Neutrophil (primary cell): ENCODE data around the gene UBA5.
"Not testable (repeated sequence)": the region's sequence is repeated elsewhere in the genome, so short reads cannot be mapped to it uniquely, and the experiment has no call there.

Experiments used
- H3K27ac ChIP-seq: fragments of 200-600 bp; sonication (generic); 2 replicates; pipeline ENCODE4 v1.5.1; 2016; ENCODE audit warnings: mild to moderate bottlenecking, moderate library complexity
- H3K27me3 ChIP-seq: fragments of 200-600 bp; sonication (generic); 2 replicates; pipeline ENCODE4 v1.6.0; 2016; ENCODE audit warnings: mild to moderate bottlenecking
- H3K36me3 ChIP-seq: fragments of 200-600 bp; sonication (generic); 2 replicates; pipeline ENCODE4 v1.5.1; 2017
- H3K4me1 ChIP-seq, 2 experiments: fragments of 200-600 bp in 1 of 2; sonication (generic) in 1 of 2; 1 replicate in 1 of 2; 2 replicates in 1 of 2; pipeline versions ENCODE4 v1.5.1 to v1.6.1; 2013 to 2016; ENCODE audit warnings: low read depth in 1 of 2, low read length in 1 of 2, mild to moderate bottlenecking in 1 of 2, moderate library complexity in 1 of 2; ENCODE audit not compliant: control insufficient read depth in 1 of 2, insufficient read depth in 1 of 2
- H3K4me3 ChIP-seq, 2 experiments: fragments of 200-600 bp in 1 of 2; sonication (generic) in 1 of 2; 1 replicate in 1 of 2; 2 replicates in 1 of 2; pipeline ENCODE4 v1.5.1; 2013 to 2016; ENCODE audit warnings: low read depth in 1 of 2, low read length in 1 of 2, mild to moderate bottlenecking in 1 of 2, moderate library complexity in 1 of 2
- H3K9me3 ChIP-seq: fragments of 200-600 bp; sonication (generic); 2 replicates; pipeline ENCODE4 v1.5.1; 2016
- TF ChIP-seq, protein P1 (sequence below): fragments of 200-600 bp; sonication (generic); IDR thresholded peaks from 2 replicates; pipeline ENCODE4 v1.5.1; 2016; ENCODE audit warnings: antibody characterized with exemption

Gene UBA5

DNA sequence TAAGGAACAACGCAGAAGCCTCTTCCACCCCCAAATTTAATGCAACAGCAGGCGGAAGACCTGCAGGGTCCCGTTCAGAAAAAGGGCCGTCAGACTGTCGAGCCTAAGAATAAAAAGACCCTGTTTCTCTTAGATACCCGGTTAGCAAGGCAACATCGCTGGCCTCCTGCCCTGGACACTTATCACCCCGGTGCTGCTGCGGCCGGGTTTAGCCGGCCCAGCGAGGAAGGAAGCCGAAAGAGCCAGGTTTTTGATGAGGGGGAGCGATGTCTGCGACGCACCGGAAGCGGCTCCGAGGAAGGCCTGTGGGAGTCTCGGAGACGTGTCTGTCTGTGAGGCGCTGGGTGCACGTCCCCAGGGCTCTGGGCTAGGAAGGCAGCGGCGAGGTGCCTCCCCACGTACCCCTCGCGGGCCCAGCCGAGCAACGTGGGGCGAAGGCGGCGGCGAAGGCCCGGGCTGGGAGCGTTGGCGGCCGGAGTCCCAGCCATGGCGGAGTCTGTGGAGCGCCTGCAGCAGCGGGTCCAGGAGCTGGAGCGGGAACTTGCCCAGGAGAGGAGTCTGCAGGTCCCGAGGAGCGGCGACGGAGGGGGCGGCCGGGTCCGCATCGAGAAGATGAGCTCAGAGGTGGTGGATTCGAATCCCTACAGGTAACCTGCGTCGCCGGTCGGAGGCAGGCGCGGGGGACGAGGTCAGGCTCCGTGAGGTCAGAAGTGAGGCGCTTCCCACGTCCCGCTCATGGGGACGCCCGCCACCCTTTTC is at the start of gene UBA5:
Gene UBA5 (plus strand): TSS at position 278 of the 759 bp plus-strand sequence. CDS start 209 bp downstream, at position 487.
- H3K4me1 ChIP-seq: peaks cover 26 to 30% of the 10 kb centered on the region in 2 experiments
- peak within 1 kb of the TSS; percentile 80 for H3K4me3 ChIP-seq
- no peaks in the 10 kb centered on the region for H3K9me3 ChIP-seq
- TF ChIP-seq, protein P1, sequence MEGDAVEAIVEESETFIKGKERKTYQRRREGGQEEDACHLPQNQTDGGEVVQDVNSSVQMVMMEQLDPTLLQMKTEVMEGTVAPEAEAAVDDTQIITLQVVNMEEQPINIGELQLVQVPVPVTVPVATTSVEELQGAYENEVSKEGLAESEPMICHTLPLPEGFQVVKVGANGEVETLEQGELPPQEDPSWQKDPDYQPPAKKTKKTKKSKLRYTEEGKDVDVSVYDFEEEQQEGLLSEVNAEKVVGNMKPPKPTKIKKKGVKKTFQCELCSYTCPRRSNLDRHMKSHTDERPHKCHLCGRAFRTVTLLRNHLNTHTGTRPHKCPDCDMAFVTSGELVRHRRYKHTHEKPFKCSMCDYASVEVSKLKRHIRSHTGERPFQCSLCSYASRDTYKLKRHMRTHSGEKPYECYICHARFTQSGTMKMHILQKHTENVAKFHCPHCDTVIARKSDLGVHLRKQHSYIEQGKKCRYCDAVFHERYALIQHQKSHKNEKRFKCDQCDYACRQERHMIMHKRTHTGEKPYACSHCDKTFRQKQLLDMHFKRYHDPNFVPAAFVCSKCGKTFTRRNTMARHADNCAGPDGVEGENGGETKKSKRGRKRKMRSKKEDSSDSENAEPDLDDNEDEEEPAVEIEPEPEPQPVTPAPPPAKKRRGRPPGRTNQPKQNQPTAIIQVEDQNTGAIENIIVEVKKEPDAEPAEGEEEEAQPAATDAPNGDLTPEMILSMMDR: no peak
- no peaks in the 10 kb centered on the region for H3K36me3 ChIP-seq
- peak within 1 kb of the TSS; percentile 82 for H3K27ac ChIP-seq
- H3K27me3 ChIP-seq: no peaks in the 10 kb centered on the region

DNA sequence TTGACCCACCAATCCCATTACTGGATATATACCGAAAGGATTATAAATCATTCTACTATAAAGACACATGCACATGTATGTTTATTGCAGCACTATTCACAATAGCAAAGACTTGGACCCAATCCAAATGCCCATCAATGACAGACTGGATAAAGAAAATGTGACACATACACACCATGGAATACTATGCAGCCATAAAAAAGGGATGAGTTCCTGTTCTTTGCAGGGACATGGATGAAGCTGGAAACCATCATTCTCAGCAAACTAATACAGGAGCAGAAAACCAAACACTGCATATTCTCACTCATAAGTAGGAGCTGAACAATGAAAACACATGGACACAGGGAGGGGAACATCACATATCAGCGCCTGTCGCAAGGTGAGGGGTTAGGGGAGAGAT is 44.8 kb upstream of the UBA5 start:
- H3K27ac ChIP-seq, H3K4me3 ChIP-seq, H3K27me3 ChIP-seq, H3K36me3 ChIP-seq, H3K4me1 ChIP-seq, H3K9me3 ChIP-seq: not testable (repeated sequence)

DNA sequence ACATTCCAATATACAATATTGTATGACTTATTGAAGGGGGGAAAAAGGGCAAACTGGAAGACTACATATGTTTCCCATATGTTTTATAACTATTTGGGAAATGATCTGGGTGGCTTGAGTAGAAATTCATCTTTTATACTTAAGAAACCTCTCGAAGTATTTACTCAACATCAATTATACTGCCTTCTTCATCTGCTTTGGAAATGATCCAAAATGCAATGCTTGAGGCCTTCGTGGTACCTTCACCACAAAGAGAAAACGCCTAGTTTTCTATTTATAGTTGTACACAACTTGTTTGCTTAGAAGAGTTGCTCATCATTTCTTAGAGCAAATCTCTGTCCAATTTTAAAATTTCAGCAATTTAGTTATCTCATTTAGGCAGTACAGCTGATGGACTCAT is 44.2 kb upstream of the UBA5 start:
- TF ChIP-seq, protein P1: no peak
- H3K36me3 ChIP-seq: peaks cover 4% of the 10 kb centered on the region
- H3K9me3 ChIP-seq: no peaks in the 10 kb centered on the region

GRCh38 chr3:132616780-132617179 is 43.3 kb upstream of the UBA5 start:
- no peak overlapping the region for H3K27ac ChIP-seq
- TF ChIP-seq, protein P1: no peak
- H3K4me1 ChIP-seq: no peaks in the 10 kb centered on the region
- peaks cover 4% of the 10 kb centered on the region for H3K36me3 ChIP-seq
- no peaks in the 10 kb centered on the region for H3K9me3 ChIP-seq
- H3K4me3 ChIP-seq: no peak overlapping the region
- H3K27me3 ChIP-seq: no peaks in the 10 kb centered on the region

More for the DNA sequence above, 44.2 kb upstream of the UBA5 start:
- H3K27me3 ChIP-seq: no peaks in the 10 kb centered on the region
- no peaks in the 10 kb centered on the region for H3K4me1 ChIP-seq
- no peak overlapping the region for H3K27ac ChIP-seq
- no peak overlapping the region for H3K4me3 ChIP-seq

DNA sequence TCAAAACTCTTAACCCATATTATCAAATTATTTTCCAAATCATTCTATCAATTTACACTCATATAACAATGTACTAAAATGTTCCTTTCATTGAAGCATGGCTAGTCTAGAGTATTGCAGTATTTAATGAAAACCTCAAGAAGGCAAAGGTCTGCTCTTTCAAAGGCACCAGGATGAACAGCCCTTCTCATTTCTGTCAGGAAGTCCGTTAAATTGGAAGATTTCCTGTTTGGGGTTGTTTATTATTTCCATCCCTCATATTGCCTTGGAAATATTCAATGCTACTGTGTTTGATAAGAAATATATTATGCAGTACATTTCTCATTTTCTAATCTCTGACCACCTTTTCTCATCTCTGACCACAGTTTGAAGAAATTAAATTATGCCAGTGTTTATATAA is 38.0 kb upstream of the UBA5 start:
- Histone ChIP-seq H3K27me3 (no peaks in the 10 kb centered on the region), H3K27ac (no peak overlapping the region), H3K4me3 (no peak overlapping the region), H3K9me3 (no peaks in the 10 kb centered on the region), H3K36me3 (peaks cover 29% of the 10 kb centered on the region), H3K4me1 (no peaks in the 10 kb centered on the region)
- TF ChIP-seq, protein P1: no peak

GRCh38 chr3:132622761-132623160 is 37.4 kb upstream of the UBA5 start:
- Histone ChIP-seq H3K4me1 (no peaks in the 10 kb centered on the region), H3K36me3 (peaks cover 35% of the 10 kb centered on the region), H3K27me3 (no peaks in the 10 kb centered on the region), H3K9me3 (no peaks in the 10 kb centered on the region), H3K27ac (no peak overlapping the region), H3K4me3 (no peak overlapping the region)
- TF ChIP-seq, protein P1: no peak
